Measurements from ENCODE around the gene FASTKD3.

FASTKD3 gene

GRCh38 chr5:7813576-7813975 lies 55.3 kb downstream of the FASTKD3 start:
- DNase-seq, result no peak
- intact Hi-C loops (cut with DNase I), result no loop called here

- DNase-seq, result no peak
- intact Hi-C loops (cut with DNase I), result no loop called here
These were observed 55.8 kb downstream of the FASTKD3 start for GRCh38 chr5:7813007-7813406.

- DNase-seq, result no peak
- intact Hi-C loops (cut with DNase I), result no loop called here
These were observed 57.1 kb downstream of the FASTKD3 start for GRCh38 chr5:7811715-7812114.
